Liver (tissue), 3 donors: ENCODE data around the gene SLIT1.

ENCODE experiments used
- CTCF ChIP-seq: fragments of 150-350 bp; IDR thresholded peaks from 2 replicates; pipeline ENCODE4 v1.5.1; 2017; ENCODE audit warnings: improper control_type of control experiment, low read depth, low read length; ENCODE audit not compliant: missing input control
- EGR1 ChIP-seq, 2 donors: IDR thresholded peaks; 2 replicates each; pipeline ENCODE4 v1.6.1; 2016 to 2018; ENCODE audit warnings: antibody characterized with exemption in 2 of 2, low read depth in 2 of 2
- FOXA1 ChIP-seq: IDR thresholded peaks from 2 replicates; pipeline ENCODE4 v1.6.1; 2016; ENCODE audit warnings: antibody characterized with exemption
- HNF4G ChIP-seq: IDR thresholded peaks from 2 replicates; pipeline ENCODE4 v1.6.1; 2016; ENCODE audit warnings: antibody characterized with exemption
- JUND ChIP-seq, 2 donors: IDR thresholded peaks; 2 replicates each; pipeline ENCODE4 v1.6.1; 2016; ENCODE audit warnings: antibody characterized with exemption in 2 of 2
- NR2F2 ChIP-seq: IDR thresholded peaks from 2 replicates; pipeline ENCODE4 v1.6.1; 2016; ENCODE audit warnings: antibody characterized with exemption
- RAD21 ChIP-seq, 2 donors: IDR thresholded peaks; 2 replicates each; pipeline ENCODE4 v1.6.1; 2016; ENCODE audit warnings: antibody characterized with exemption in 2 of 2, mild to moderate bottlenecking in 2 of 2
- TAF1 ChIP-seq: conservative IDR thresholded peaks from 2 replicates; pipeline ENCODE4 v1.6.1; 2016; ENCODE audit warnings: antibody characterized with exemption, mild to moderate bottlenecking
- YY1 ChIP-seq: IDR thresholded peaks from 2 replicates; pipeline ENCODE4 v1.6.1; 2016; ENCODE audit warnings: antibody characterized with exemption, mild to moderate bottlenecking
- ZBTB33 ChIP-seq: IDR thresholded peaks from 2 replicates; pipeline ENCODE4 v1.6.1; 2016; ENCODE audit warnings: antibody characterized with exemption
- donor health status: healthy.
- donor health status: healthy.

GRCh38 chr10:97135464-97135863, 50.3 kb downstream of the SLIT1 start:
- TF ChIP-seq CTCF (no peak), HNF4G (no peak), ZBTB33 (no peak), TAF1 (no peak), RAD21 (IDR thresholded peaks at IDR 0.05) (no peak), NR2F2 (no peak), JUND (IDR thresholded peaks at IDR 0.05) (no peak), FOXA1 (no peak), YY1 (no peak), EGR1 (IDR thresholded peaks at IDR 0.05; ENCODE audit: low read depth in 2 of 2) (no peak)
